Activated CD8-positive, alpha-beta memory T cell treated with anti-CD3 and anti-CD28 coated beads, Interleukin-2, amount 50 U/mL, for 24 hours (primary cell): ENCODE results near the gene CASQ2.

Experiments
- DNase-seq: peaks from one replicate; pipeline ENCODE4 v3.0.0-alpha.2; 2020; ENCODE audit errors: extremely low read depth

The CASQ2 gene

GRCh38 chr1:115729756-115730155 lies 38.8 kb downstream of the CASQ2 start:
- no peak for DNase-seq

- DNase-seq, result no peak
Measured at GRCh38 chr1:115728341-115728740, 40.2 kb downstream of the CASQ2 start.

GRCh38 chr1:115727706-115728249 lies 40.7 kb downstream of the CASQ2 start:
- no peak for DNase-seq

- no peak for DNase-seq
Measured at GRCh38 chr1:115726570-115726969, 41.9 kb downstream of the CASQ2 start.

- DNase-seq, result no peak
Measured at GRCh38 chr1:115726161-115726560, 42.4 kb downstream of the CASQ2 start.

- no peak for DNase-seq
Measured at GRCh38 chr1:115725600-115725999, 42.9 kb downstream of the CASQ2 start.

GRCh38 chr1:115723756-115724155 lies 44.8 kb downstream of the CASQ2 start:
- DNase-seq, result no peak

GRCh38 chr1:115722221-115722620 lies 46.3 kb downstream of the CASQ2 start:
- DNase-seq, result no peak

GRCh38 chr1:115719285-115719684 lies 49.2 kb downstream of the CASQ2 start:
- DNase-seq, result no peak

GRCh38 chr1:115718011-115718754 lies 50.3 kb downstream of the CASQ2 start:
- no peak for DNase-seq

- no peak for DNase-seq
Measured at GRCh38 chr1:115717541-115717940, 51.0 kb downstream of the CASQ2 start.

GRCh38 chr1:115714572-115715141 lies 53.9 kb downstream of the CASQ2 start:
- no peak for DNase-seq

- DNase-seq, result no peak
Measured at GRCh38 chr1:115713906-115714305, 54.6 kb downstream of the CASQ2 start.

- no peak for DNase-seq
Measured at GRCh38 chr1:115712911-115713609, 55.5 kb downstream of the CASQ2 start.

- no peak for DNase-seq
Measured at GRCh38 chr1:115710859-115711624, 57.5 kb downstream of the CASQ2 start.

- DNase-seq, result no peak
Measured at GRCh38 chr1:115706587-115707425, 61.7 kb downstream of the CASQ2 start.

- DNase-seq, result no peak
Measured at GRCh38 chr1:115705963-115706362, 62.6 kb downstream of the CASQ2 start.

GRCh38 chr1:115705085-115705951 lies 63.2 kb downstream of the CASQ2 start:
- DNase-seq, result no peak

GRCh38 chr1:115702959-115703358 lies 65.6 kb downstream of the CASQ2 start:
- no peak for DNase-seq

- no peak for DNase-seq
Measured at GRCh38 chr1:115701090-115701489, 67.4 kb downstream of the CASQ2 start.
